ENCODE results near the gene LDHAL6B.

Gene LDHAL6B

DNA sequence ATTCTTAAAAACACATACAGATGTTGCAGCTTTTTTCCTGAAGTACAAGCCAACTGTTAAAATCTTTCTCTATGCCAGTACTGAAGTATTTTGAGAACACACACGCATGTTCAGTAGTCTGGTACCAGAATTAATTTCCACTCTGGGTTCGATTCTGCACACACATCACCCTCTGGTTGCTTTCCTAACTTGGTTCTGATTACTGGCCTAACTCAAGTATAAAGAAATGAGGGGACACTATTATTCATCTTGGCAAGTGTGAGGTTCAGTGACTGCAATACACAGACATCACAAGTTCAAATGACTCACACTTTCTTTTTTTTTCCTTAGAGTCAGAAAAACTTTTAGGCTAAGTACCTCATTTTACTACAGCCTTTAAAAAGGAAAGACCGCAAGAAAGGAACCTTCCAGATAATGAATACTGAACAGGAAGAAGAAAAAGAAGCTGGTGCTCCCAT is 37.4 kb upstream of the LDHAL6B start:
- H3K9ac ChIP-seq (ENCODE audit: low read length) = no peak overlapping the region
- H3K27ac ChIP-seq (ENCODE audit: low read depth, low read length) = no peak overlapping the region
- H3K36me3 ChIP-seq (ENCODE audit: insufficient read depth, low read length) = peaks cover 17% of the 10 kb centered on the region
- no peaks in the 10 kb centered on the region for H3K27me3 ChIP-seq (ENCODE audit: control insufficient read depth in 1 of 2, insufficient read depth in 2 of 2, low read length in 2 of 2)
- no peaks in the 10 kb centered on the region for H3K4me1 ChIP-seq (ENCODE audit: insufficient read depth, low read length)
- H3K9me3 ChIP-seq (ENCODE audit: low read length) = no peaks in the 10 kb centered on the region
- H3K4me3 ChIP-seq (ENCODE audit: low read depth in 1 of 2, low read length in 2 of 2) = no peak overlapping the region

DNA sequence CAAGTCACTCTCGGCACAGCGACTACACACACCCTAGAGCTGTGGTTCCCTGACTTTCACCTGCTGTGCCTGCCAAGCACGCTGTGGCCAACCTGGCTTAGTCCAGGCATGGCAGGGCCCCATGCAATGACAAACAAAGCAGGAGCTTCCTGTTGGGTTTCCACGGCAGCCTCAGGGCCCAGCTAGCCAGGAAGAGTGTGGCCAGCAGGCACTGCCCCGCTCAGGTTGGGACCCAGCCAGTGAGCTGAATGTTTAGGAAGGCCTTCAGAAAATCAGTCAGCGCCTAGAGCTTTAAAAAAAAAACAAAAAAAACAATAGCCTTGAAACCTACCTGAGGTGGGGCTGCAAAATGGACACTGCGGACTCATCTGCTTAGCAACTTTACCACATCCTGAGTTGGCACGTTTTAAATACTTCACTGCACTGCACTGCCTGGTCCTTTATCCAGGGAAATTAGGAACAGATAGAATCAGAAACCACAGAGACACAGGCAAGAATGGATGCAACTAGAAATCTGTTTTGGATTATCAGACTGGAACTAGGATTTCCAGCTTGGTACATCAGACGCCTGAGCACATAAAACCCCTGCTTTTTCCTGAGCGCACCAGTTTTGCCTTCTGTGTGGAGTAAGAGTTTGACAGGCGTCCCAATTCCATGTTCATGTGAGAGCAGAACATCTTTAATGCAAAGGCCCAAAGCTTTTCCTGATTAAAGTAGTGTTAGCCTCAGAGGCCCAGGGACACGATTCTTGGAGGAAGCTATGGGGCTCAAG is 36.2 kb upstream of the LDHAL6B start:
- no peak overlapping the region for H3K4me3 ChIP-seq (ENCODE audit: low read depth in 1 of 2, low read length in 2 of 2)
- no peak overlapping the region for H3K27ac ChIP-seq (ENCODE audit: low read depth, low read length)
- H3K9me3 ChIP-seq (ENCODE audit: low read length) = no peaks in the 10 kb centered on the region
- no peak overlapping the region for H3K9ac ChIP-seq (ENCODE audit: low read length)
- H3K27me3 ChIP-seq (ENCODE audit: control insufficient read depth in 1 of 2, insufficient read depth in 2 of 2, low read length in 2 of 2) = no peaks in the 10 kb centered on the region
- H3K36me3 ChIP-seq (ENCODE audit: insufficient read depth, low read length) = peaks cover 17% of the 10 kb centered on the region
- peaks cover 8% of the 10 kb centered on the region for H3K4me1 ChIP-seq (ENCODE audit: insufficient read depth, low read length)

DNA sequence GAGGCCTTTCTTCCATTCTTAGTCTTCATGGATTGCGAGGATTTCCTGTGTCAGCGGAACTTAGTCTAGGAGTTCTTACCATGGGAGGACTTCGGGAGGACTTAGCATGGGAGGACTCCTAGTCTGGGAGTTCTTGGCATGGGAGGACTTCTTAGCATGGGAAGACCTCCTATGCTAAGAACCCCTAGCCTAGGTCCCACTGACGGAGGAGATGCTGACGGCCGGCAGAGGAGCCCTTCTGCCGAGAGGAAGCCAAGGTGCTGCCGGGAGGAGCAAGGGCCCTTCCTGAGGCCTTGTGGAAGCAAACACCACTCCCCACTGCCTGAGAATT is 35.6 kb upstream of the LDHAL6B start:
- H3K36me3 ChIP-seq (ENCODE audit: insufficient read depth, low read length) = peaks cover 17% of the 10 kb centered on the region
- no peak overlapping the region for H3K27ac ChIP-seq (ENCODE audit: low read depth, low read length)
- H3K9ac ChIP-seq (ENCODE audit: low read length) = no peak overlapping the region
- no peaks in the 10 kb centered on the region for H3K9me3 ChIP-seq (ENCODE audit: low read length)
- peaks cover 8% of the 10 kb centered on the region for H3K4me1 ChIP-seq (ENCODE audit: insufficient read depth, low read length)
- H3K27me3 ChIP-seq (ENCODE audit: control insufficient read depth in 1 of 2, insufficient read depth in 2 of 2, low read length in 2 of 2) = no peaks in the 10 kb centered on the region
- no peak overlapping the region for H3K4me3 ChIP-seq (ENCODE audit: low read depth in 1 of 2, low read length in 2 of 2)

DNA sequence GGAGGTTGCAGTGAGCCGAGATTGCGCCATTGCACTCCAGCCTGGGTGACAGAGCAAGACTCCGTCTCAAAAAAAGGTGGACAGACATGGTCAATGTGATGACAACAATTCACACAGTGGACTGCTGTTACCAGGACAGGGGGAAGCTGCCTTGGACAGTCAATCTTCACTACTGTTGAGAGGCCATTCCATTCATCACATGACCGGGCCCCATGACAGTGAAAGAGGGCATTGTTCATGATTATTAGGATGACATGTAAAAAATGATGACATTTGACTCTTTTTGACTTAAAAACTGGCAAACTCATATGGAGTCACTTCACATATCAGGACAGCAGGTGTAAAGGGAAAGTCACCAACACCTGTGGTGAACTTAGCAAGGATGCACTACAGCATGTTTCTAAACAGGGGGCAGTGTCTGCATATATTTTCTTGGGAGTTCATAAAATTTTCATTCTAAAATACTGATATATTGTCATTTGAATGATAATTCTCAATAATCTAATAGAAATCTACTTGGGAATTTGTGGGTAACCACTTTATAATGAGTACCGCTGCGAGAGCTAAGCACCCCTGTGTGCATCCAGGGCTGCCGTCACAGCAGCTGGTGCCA is 34.2 kb upstream of the LDHAL6B start:
- peaks cover 8% of the 10 kb centered on the region for H3K4me1 ChIP-seq (ENCODE audit: insufficient read depth, low read length)

DNA sequence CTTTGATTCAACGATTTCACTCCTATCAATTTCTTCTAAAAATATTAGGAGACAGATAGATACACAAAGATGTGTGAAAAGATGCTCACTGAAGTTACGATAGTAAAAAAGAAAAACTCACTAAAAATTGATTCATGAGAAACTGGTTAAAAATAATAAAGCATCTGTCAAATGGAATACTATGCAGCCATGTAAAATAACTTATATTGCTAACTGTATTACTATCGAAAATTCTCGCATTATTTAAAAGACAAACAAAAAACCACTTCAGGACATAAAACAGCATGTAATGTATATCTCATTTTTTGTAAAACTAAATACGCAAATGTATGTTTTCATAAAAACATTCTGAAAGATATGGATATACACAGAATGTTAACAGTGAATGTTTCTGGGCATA is 33.4 kb upstream of the LDHAL6B start:
- Histone ChIP-seq H3K4me3 (ENCODE audit: low read depth in 1 of 2, low read length in 2 of 2) (no peak overlapping the region), H3K27ac (ENCODE audit: low read depth, low read length) (no peak overlapping the region), H3K4me1 (ENCODE audit: insufficient read depth, low read length) (peaks cover 8% of the 10 kb centered on the region), H3K27me3 (ENCODE audit: control insufficient read depth in 1 of 2, insufficient read depth in 2 of 2, low read length in 2 of 2) (no peaks in the 10 kb centered on the region), H3K9me3 (ENCODE audit: low read length) (no peaks in the 10 kb centered on the region), H3K36me3 (ENCODE audit: insufficient read depth, low read length) (peaks cover 23% of the 10 kb centered on the region), H3K9ac (ENCODE audit: low read length) (no peak overlapping the region)

More for the DNA sequence above, 34.2 kb upstream of the LDHAL6B start:
- H3K36me3 ChIP-seq (ENCODE audit: insufficient read depth, low read length) = peaks cover 21% of the 10 kb centered on the region
- H3K4me3 ChIP-seq (ENCODE audit: low read depth in 1 of 2, low read length in 2 of 2) = no peak overlapping the region
- no peak overlapping the region for H3K27ac ChIP-seq (ENCODE audit: low read depth, low read length)
- H3K9me3 ChIP-seq (ENCODE audit: low read length) = no peaks in the 10 kb centered on the region
- no peaks in the 10 kb centered on the region for H3K27me3 ChIP-seq (ENCODE audit: control insufficient read depth in 1 of 2, insufficient read depth in 2 of 2, low read length in 2 of 2)
- no peak overlapping the region for H3K9ac ChIP-seq (ENCODE audit: low read length)

DNA sequence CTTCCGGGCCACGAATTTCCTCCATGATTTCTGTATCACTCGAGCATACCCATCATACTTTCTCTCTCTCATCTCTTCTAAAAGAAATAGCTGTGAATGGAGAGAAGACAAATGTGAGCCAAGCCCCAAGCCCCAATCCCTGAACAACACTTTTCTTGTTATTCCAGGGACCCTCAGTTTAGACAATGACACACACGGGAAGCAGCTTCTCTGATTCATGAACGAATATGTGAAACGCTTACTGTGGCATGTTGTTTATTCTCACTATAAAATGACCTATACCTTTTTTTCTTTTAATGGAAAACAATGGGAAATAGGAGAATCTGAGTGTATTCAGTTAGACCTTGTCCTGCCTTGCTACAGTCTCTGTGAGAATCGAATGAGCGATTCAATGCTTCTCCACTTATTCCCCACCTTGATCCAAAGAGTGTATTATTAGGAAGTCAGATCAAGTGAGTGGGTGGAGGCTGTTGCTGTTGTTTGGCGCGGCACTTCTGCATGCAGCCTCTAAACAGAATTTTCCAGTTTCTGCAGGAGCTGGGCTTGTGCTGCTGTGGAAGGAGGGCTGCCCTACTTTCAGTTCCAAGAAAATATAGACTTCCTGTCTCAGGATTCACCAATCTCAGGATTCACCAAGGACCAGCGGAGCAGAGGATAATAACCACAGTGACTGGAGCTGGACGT is 32.4 kb upstream of the LDHAL6B start:
- Histone ChIP-seq H3K9ac (ENCODE audit: low read length) (no peak overlapping the region), H3K4me3 (ENCODE audit: low read depth in 1 of 2, low read length in 2 of 2) (no peak overlapping the region), H3K36me3 (ENCODE audit: insufficient read depth, low read length) (peaks cover 23% of the 10 kb centered on the region), H3K27me3 (ENCODE audit: control insufficient read depth in 1 of 2, insufficient read depth in 2 of 2, low read length in 2 of 2) (no peaks in the 10 kb centered on the region), H3K9me3 (ENCODE audit: low read length) (no peaks in the 10 kb centered on the region), H3K27ac (ENCODE audit: low read depth, low read length) (no peak overlapping the region), H3K4me1 (ENCODE audit: insufficient read depth, low read length) (peaks cover 8% of the 10 kb centered on the region)

DNA sequence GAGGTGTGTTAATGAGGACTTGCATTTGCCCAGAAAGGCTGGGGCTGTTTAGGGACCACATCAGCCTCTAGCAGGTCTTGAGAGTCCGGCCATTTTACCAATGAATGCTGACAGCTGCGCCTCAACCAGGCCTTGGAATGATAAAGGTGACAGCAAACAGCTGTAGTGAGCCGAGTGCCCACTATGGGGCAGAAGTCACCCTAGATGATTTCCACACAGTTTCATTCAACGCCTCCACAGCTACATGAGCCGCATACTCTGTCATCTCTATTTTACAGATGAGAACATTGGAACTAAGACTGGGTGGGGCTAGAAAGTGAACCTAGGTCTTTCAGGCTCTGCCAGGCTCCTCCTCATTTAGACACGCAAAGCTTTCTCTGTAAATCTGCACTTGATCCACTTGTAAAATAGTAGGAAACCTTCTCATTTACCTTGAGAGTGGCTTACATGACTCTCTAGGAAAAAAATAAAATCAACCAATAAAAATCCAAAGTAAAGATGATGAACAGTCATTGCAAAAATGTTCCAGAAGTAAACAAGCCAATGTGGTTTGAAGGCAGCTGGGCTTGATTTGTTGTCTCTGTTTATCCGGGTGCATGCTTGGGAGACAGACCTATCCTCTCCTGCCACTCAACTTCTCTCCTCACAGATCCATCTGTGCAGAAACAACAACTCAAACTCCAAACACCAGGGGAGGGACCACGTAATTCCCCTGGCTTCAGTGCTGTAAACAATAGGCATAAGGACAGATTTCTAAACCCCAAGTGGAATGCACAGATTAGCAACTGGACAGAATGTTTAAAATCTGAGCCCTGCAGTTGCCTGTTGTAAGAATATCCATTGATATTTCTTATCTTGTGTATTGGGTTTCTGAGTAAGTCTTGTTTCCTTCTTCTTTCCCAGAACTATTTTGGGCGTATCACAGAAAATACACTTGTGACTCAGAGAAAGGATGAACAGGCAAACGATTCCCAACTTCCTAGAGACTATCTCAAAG is 31.5 kb upstream of the LDHAL6B start:
- H3K36me3 ChIP-seq (ENCODE audit: insufficient read depth, low read length) = peaks cover 21% of the 10 kb centered on the region
- no peaks in the 10 kb centered on the region for H3K27me3 ChIP-seq (ENCODE audit: control insufficient read depth in 1 of 2, insufficient read depth in 2 of 2, low read length in 2 of 2)
- H3K27ac ChIP-seq (ENCODE audit: low read depth, low read length) = peak overlapping the region; percentile 46
- no peak overlapping the region for H3K9ac ChIP-seq (ENCODE audit: low read length)
- H3K4me1 ChIP-seq (ENCODE audit: insufficient read depth, low read length) = peaks cover 8% of the 10 kb centered on the region
- H3K9me3 ChIP-seq (ENCODE audit: low read length) = no peaks in the 10 kb centered on the region
- H3K4me3 ChIP-seq (ENCODE audit: low read depth in 1 of 2, low read length in 2 of 2) = no peak overlapping the region

DNA sequence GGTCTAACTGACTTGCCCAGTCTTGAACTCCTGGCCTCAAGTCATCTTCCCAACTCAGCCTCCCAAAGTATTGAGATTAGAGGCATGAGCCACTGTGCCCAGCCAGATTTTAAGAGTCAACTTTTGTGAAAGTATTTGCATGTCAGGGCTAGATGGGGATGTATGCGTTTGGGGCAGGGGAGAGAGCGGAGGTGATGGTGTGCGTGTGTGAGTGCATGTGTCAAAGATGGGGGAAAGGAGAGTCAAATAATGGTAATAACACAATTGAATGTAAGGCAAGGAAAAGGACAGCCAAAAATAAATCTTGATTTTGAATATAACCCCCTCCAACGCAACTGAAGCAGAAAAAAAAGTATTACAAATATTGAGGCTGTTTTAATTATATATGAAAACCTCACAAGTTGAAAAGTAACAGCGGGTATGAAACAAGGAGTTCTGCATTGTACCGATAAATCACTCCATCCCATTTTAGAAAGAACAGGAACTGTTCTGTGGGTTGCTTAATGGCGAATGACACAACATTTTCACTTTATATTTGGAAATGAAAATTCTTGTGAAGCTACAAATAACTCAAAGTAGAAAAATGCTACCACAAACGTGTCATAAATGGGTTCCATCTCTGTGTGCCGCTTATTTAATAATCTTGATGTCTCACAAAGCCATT is 29.9 kb upstream of the LDHAL6B start:
- no peaks in the 10 kb centered on the region for H3K27me3 ChIP-seq (ENCODE audit: control insufficient read depth in 1 of 2, insufficient read depth in 2 of 2, low read length in 2 of 2)
- H3K4me1 ChIP-seq (ENCODE audit: insufficient read depth, low read length) = peaks cover 8% of the 10 kb centered on the region
- no peak overlapping the region for H3K9ac ChIP-seq (ENCODE audit: low read length)
- H3K27ac ChIP-seq (ENCODE audit: low read depth, low read length) = no peak overlapping the region
- H3K9me3 ChIP-seq (ENCODE audit: low read length) = peaks cover 6% of the 10 kb centered on the region
- H3K4me3 ChIP-seq (ENCODE audit: low read depth in 1 of 2, low read length in 2 of 2) = no peak overlapping the region
- H3K36me3 ChIP-seq (ENCODE audit: insufficient read depth, low read length) = peaks cover 14% of the 10 kb centered on the region

DNA sequence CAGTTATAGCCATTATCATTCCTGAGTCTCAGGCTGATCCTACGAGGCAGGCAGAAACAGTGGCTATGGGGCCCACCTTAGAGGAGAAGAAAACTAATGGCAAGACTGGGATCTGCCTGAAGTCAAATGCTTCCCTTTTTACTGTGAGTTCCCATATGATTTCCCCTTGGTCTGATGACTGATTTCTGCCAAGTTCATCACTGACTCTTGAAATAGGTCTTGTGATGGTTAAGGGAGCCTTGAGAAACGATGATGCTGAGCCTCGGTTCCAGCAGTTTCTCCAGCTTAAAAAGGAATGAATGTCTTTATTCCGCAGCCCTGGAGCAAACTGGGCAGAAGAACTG is 29.4 kb upstream of the LDHAL6B start:
- peaks cover 11% of the 10 kb centered on the region for H3K36me3 ChIP-seq (ENCODE audit: insufficient read depth, low read length)
- peaks cover 8% of the 10 kb centered on the region for H3K9me3 ChIP-seq (ENCODE audit: low read length)
- H3K27ac ChIP-seq (ENCODE audit: low read depth, low read length) = no peak overlapping the region
- H3K27me3 ChIP-seq (ENCODE audit: control insufficient read depth in 1 of 2, insufficient read depth in 2 of 2, low read length in 2 of 2) = no peaks in the 10 kb centered on the region
- no peak overlapping the region for H3K9ac ChIP-seq (ENCODE audit: low read length)
- peaks cover 8% of the 10 kb centered on the region for H3K4me1 ChIP-seq (ENCODE audit: insufficient read depth, low read length)
- H3K4me3 ChIP-seq (ENCODE audit: low read depth in 1 of 2, low read length in 2 of 2) = no peak overlapping the region

DNA sequence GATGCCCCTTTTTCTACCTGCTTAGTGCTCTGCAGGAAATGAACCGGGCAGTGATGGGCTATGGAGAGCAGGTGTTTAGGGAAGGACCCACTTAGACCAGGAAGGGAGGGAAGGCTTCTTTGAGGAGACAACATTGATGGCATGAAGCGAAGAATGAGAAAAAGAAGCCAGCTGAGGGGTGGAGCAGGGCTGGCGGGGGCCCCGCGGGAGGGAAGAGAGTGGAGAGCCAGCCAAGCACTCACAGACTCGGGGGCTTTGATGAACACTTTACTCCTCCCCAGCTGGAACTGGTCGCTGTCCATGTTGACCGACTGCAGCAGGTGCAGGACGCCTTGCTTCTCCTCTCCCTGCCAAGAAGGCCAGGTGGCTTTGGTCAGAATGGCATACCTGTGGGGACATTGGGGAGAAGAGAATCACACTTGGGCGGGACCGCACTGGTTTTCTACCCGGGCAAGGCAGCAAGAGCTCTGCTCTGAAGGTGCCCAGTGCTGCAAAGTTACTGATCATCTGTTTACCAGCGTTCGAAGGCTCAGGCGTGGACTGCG is 28.4 kb upstream of the LDHAL6B start:
- Histone ChIP-seq H3K9me3 (ENCODE audit: low read length) (peaks cover 8% of the 10 kb centered on the region), H3K9ac (ENCODE audit: low read length) (no peak overlapping the region), H3K27me3 (ENCODE audit: control insufficient read depth in 1 of 2, insufficient read depth in 2 of 2, low read length in 2 of 2) (no peaks in the 10 kb centered on the region), H3K4me1 (ENCODE audit: insufficient read depth, low read length) (peaks cover 8% of the 10 kb centered on the region), H3K4me3 (ENCODE audit: low read depth in 1 of 2, low read length in 2 of 2) (no peak overlapping the region), H3K27ac (ENCODE audit: low read depth, low read length) (no peak overlapping the region), H3K36me3 (ENCODE audit: insufficient read depth, low read length) (peaks cover 11% of the 10 kb centered on the region)
